Stomach (tissue), 19 donors: ENCODE data around the gene NCOA4. TPM values are rescaled to one million over a fixed set of nuclear protein-coding genes. Genes with fewer than 3 reads are reported as not detected.

ENCODE experiments used
- DNase-seq, 2 donors: peaks; one replicate each; pipeline versions ENCODE4 v3.0.0 to v3.0.0-alpha.2; 2013 to 2019
- H3K27ac ChIP-seq, 5 donors: fragments of 200-600 bp in 4 of 5; sonication (generic) in 4 of 5; one replicate each; pipeline ENCODE4 v1.5.1; 2013 to 2019; ENCODE audit warnings: mild to moderate bottlenecking in 1 of 5, moderate library complexity in 1 of 5
- H3K27me3 ChIP-seq, 3 donors: fragments of 200-600 bp; sonication (generic); one replicate each; pipeline ENCODE4 v1.5.1; 2017 to 2019; ENCODE audit warnings: mixed run types in 1 of 3
- H3K36me3 ChIP-seq, 4 donors: fragments of 200-600 bp; sonication (generic); 1 replicate in 3 of 4; 2 replicates in 1 of 4; pipeline ENCODE4 v1.5.1; 2016 to 2019
- H3K4me1 ChIP-seq, 4 donors: fragments of 200-600 bp; sonication (generic); one replicate each; pipeline ENCODE4 v1.5.1; 2016 to 2019
- H3K4me3 ChIP-seq, 4 donors: fragments of 200-600 bp; sonication (generic) in 3 of 4; one replicate each; pipeline ENCODE4 v1.5.1; 2016 to 2019; ENCODE audit warnings: mild to moderate bottlenecking in 1 of 4
- H3K9me3 ChIP-seq, 4 donors: fragments of 200-600 bp; sonication (generic); one replicate each; pipeline ENCODE4 v1.5.1; 2016 to 2019
- CTCF ChIP-seq, 7 experiments: fragments of 450-650 bp in 4 of 7; fragments of 200-600 bp in 3 of 7; sonication (generic) in 3 of 7; IDR thresholded peaks; one replicate each; pipeline ENCODE4 v1.5.1; 2016 to 2019; ENCODE audit warnings: antibody characterized with exemption in 7 of 7, control low read depth in 2 of 7, mild to moderate bottlenecking in 1 of 7
- EP300 ChIP-seq: sonication (generic); formaldehyde crosslinking; IDR thresholded peaks from one replicate; pipeline ENCODE4 v1.6.1; 2017; ENCODE audit warnings: antibody characterized with exemption
- POLR2A ChIP-seq, 4 donors: fragments of 450-650 bp; IDR thresholded peaks; one replicate each; pipeline ENCODE4 v1.6.1; 2016; ENCODE audit warnings: antibody characterized with exemption in 4 of 4, control low read depth in 2 of 4, mild to moderate bottlenecking in 1 of 4, moderate library complexity in 1 of 4
- POLR2AphosphoS5 ChIP-seq, 3 donors: sonication (generic); formaldehyde crosslinking; IDR thresholded peaks; one replicate each; pipeline ENCODE4 v1.6.1; 2016; ENCODE audit warnings: antibody characterized with exemption in 3 of 3
- WGBS, 5 donors: extraction: QIAGEN DNeasy Blood & Tissue Kit in 3 of 5; methylation state at CpG; one replicate each; pipeline versions ENCODE4 v1.1.5 to v1.1.7; 2013 to 2018; 5-methylcytosine and 5-hydroxymethylcytosine counted together
- intact Hi-C: fragments of 100-400 bp; cut with DNase I; formaldehyde crosslinking; loops from one replicate; pipeline ENCODE4 v1.15.1; 2023; ENCODE audit warnings: low total_unique reads
- long read RNA-seq, 10 donors: transcript quantifications; one replicate each; lab custom pipeline, GENCODE V29; 2026
- polyA plus RNA-seq, 3 donors: library from polyadenylated mRNA; stranded (reverse); fragments of 200-250 nt; gene quantifications; one replicate each; pipeline ENCODE4 v1.2.3, GENCODE V29; 2013
- total RNA-seq, 5 donors: library from RNA; depleted of rRNA; stranded (reverse); fragments of >200 nt; gene quantifications; one replicate each; pipeline versions ENCODE4 v1.1.0 to v1.2.3, GENCODE V29; 2014 to 2016
- donor health status: healthy with polysubstance abuse.
- donor health status: Bipolar disorder and iron deficiency.
- donor health status: healthy.

Gene NCOA4
- 100 to 1,000 TPM in 3 of 5 donors, 10 to 100 TPM in 2; 65.8 to 260 (median 111) TPM for total RNA-seq
- 10 to 100 TPM; 35.7 to 79.1 (median 56.5) TPM for polyA plus RNA-seq
- long read RNA-seq, donor 1, transcript NCOA4-204 (10 exons, 3,549 nt), result major isoform, 6 of 24 reads
- long read RNA-seq, donor 1, partial matches to known transcripts, result 18 of 24 reads
- long read RNA-seq, donor 1, other reads (novel, unspliced or antisense), result 0 of 24 reads
- long read RNA-seq, donor 2, transcript NCOA4-204 (10 exons, 3,549 nt), result major isoform, 11 of 35 reads
- long read RNA-seq, donor 2, partial matches to known transcripts, result 24 of 35 reads
- long read RNA-seq, donor 2, other reads (novel, unspliced or antisense), result 0 of 35 reads
- long read RNA-seq, donor 3, transcript NCOA4-204 (10 exons, 3,549 nt), result major isoform, 8 of 19 reads
- long read RNA-seq, donor 3, partial matches to known transcripts, result 11 of 19 reads
- long read RNA-seq, donor 3, other reads (novel, unspliced or antisense), result 0 of 19 reads
- long read RNA-seq, donor 4, partial matches to known transcripts, result 0 of 1 reads
- long read RNA-seq, donor 4, other reads (novel, unspliced or antisense), result 0 of 1 reads
- long read RNA-seq, donor 5, transcript NCOA4-204 (10 exons, 3,549 nt), result major isoform, 8 of 95 reads
- long read RNA-seq, donor 5, partial matches to known transcripts, result 86 of 95 reads
- long read RNA-seq, donor 5, other reads (novel, unspliced or antisense), result 0 of 95 reads
- long read RNA-seq, donor 6, transcript NCOA4-204 (10 exons, 3,549 nt), result major isoform, 33 of 282 reads
- long read RNA-seq, donor 6, partial matches to known transcripts, result 248 of 282 reads
- long read RNA-seq, donor 6, other reads (novel, unspliced or antisense), result 0 of 282 reads
- long read RNA-seq, donor 7, transcript NCOA4-204 (10 exons, 3,549 nt), result major isoform, 18 of 86 reads
- long read RNA-seq, donor 7, partial matches to known transcripts, result 66 of 86 reads
- long read RNA-seq, donor 7, other reads (novel, unspliced or antisense), result 0 of 86 reads
- long read RNA-seq, donor 8, transcript NCOA4-204 (10 exons, 3,549 nt), result major isoform, 16 of 55 reads
- long read RNA-seq, donor 8, partial matches to known transcripts, result 38 of 55 reads
- long read RNA-seq, donor 8, other reads (novel, unspliced or antisense), result 0 of 55 reads
- long read RNA-seq, donor 9, partial matches to known transcripts, result 54 of 58 reads
- long read RNA-seq, donor 9, other reads (novel, unspliced or antisense), result 0 of 58 reads
- long read RNA-seq, donor 10, transcript NCOA4-204 (10 exons, 3,549 nt), result major isoform, 10 of 16 reads
- long read RNA-seq, donor 10, partial matches to known transcripts, result 6 of 16 reads
- long read RNA-seq, donor 10, other reads (novel, unspliced or antisense), result 0 of 16 reads

DNA sequence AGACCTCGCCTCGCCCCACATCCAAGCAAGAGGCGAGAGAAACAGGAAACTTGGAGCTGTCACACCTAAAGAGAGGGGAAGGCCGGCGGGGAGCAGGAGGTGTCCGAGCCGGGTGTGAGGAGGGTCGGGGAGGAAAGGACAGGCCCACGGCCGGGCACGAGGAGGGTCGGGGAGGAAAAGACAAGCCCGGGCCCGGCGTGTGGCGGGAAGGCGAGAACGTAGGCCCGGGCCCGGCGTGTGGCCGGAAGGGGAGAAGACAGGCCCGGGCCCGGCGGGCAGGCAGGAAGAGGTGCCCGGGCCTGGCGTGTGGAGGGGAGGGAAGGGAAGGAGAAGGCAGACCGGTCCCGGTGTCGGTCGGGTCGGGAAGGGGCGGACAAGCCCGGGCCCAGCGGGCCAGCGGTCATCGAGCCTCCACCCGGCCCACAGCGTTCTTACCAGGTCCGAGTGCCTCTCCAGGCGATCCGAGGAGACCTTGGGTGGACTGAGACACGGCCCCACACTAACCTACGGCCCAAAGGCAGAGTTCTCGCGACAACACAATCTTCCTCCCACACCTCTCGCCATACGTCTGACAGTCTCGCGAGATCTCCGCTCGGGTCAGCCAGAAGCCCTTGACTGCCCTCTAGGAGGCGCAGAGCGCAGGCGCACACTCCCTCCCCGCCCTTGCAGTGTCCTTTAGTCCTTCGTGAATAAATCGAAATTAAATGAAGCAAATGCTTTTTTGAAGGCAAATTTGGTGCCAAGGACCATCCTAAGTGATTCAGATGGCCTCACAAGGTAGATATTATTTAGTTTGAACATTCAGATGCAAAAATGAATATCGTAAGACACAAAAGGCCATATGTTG, at the start of gene NCOA4:
Gene NCOA4 (minus strand): TSS at position 533 of the 847 bp plus-strand sequence. CDS start 13,943 bp downstream, outside the sequence.
- H3K4me1 ChIP-seq, result peaks cover 56 to 83% (median 63%) of the 10 kb centered on the region in 4 donors
- DNase-seq, result peak; percentile 99
- WGBS, 5 donors, result 1% methylated on average over 43 to 59 of the region's 59 CpGs
- H3K4me3 ChIP-seq, result peak within 1 kb of the TSS; percentile 79 to 90 (median 85)
- TF ChIP-seq CTCF (IDR thresholded peaks at IDR 0.05), result peak in 5 of 7 experiments; percentile 58 to 77 (median 63)
- peak in 2 of 4 donors; percentile 18 to 50 for TF ChIP-seq POLR2A (IDR thresholded peaks at IDR 0.05)
- TF ChIP-seq EP300, result no peak
- peak; percentile 62 to 93 (median 91) for TF ChIP-seq POLR2AphosphoS5 (IDR thresholded peaks at IDR 0.05)
- peak within 1 kb of the TSS; percentile 93 to 94 (median 94) for H3K27ac ChIP-seq
- intact Hi-C loops, result no loop called here
- no peaks in the 10 kb centered on the region for H3K9me3 ChIP-seq
- no peaks in the 10 kb centered on the region for H3K36me3 ChIP-seq
- no peaks in the 10 kb centered on the region for H3K27me3 ChIP-seq

- WGBS, 5 donors, result 51 to 67% (median 57%) methylated on average over 4 of the region's 4 CpGs
- TF ChIP-seq CTCF (IDR thresholded peaks at IDR 0.05), result no peak
- no peak for TF ChIP-seq POLR2AphosphoS5 (IDR thresholded peaks at IDR 0.05)
- TF ChIP-seq EP300, result no peak
- TF ChIP-seq POLR2A (IDR thresholded peaks at IDR 0.05), result no peak
- Histone ChIP-seq H3K27me3 (no peaks in the 10 kb centered on the region), H3K4me1 (no peaks in the 10 kb centered on the region), H3K27ac (no peak overlapping the region), H3K36me3 (no peaks in the 10 kb centered on the region), H3K4me3 (no peak overlapping the region), H3K9me3 (no peaks in the 10 kb centered on the region)
- intact Hi-C loops, result no loop called here
- no peak for DNase-seq
Observed at GRCh38 chr10:46079831-46080585, 49.6 kb upstream of the NCOA4 start.

GRCh38 chr10:46077731-46078413, 47.4 kb upstream of the NCOA4 start:
- H3K9me3 ChIP-seq, result peaks cover 0 to 6% (median 2%) of the 10 kb centered on the region in 4 donors
- no peaks in the 10 kb centered on the region for H3K27me3 ChIP-seq
- no peaks in the 10 kb centered on the region for H3K36me3 ChIP-seq
- no peak overlapping the region for H3K4me3 ChIP-seq
- intact Hi-C loops, result no loop called here
- 78 to 87% (median 84%) methylated on average over 5 of the region's 5 CpGs for WGBS, 5 donors
- H3K4me1 ChIP-seq, result no peaks in the 10 kb centered on the region
- no peak overlapping the region for H3K27ac ChIP-seq
- no peak for DNase-seq
- TF ChIP-seq EP300 (no peak), POLR2AphosphoS5 (IDR thresholded peaks at IDR 0.05) (no peak), POLR2A (IDR thresholded peaks at IDR 0.05) (no peak), CTCF (IDR thresholded peaks at IDR 0.05) (no peak)
